22Rv1 (cell line): ENCODE data around the gene SCUBE1.

ENCODE experiments used
- CTCF ChIP-seq: fragments of 450-650 bp; IDR thresholded peaks from 2 replicates; pipeline ENCODE4 v1.5.1; 2017; ENCODE audit warnings: mild to moderate bottlenecking
- ZFX ChIP-seq: fragments of 450-650 bp; IDR thresholded peaks from 2 replicates; pipeline ENCODE4 v1.6.1; 2017; ENCODE audit warnings: antibody characterized with exemption, borderline replicate concordance

GRCh38 chr22:43299736-43300135, 43.4 kb downstream of the SCUBE1 start:
- TF ChIP-seq CTCF (no peak), ZFX (no peak)
